GM23248 (cell line): ENCODE data around the gene METTL25B. TPM values are rescaled to one million over a fixed set of nuclear protein-coding genes. Genes with fewer than 3 reads are reported as not detected.

Experiments used
- DNase-seq: peaks from one replicate; pipeline ENCODE4 v3.0.0-alpha.2; 2015
- H2AFZ ChIP-seq: fragments of 200-600 bp; sonication (generic); 2 replicates; pipeline ENCODE4 v1.6.1; 2016; ENCODE audit warnings: antibody characterized with exemption
- H3F3A ChIP-seq: fragments of 200-600 bp; sonication (generic); 2 replicates; pipeline ENCODE4 v1.6.1; 2016; ENCODE audit warnings: mild to moderate bottlenecking, antibody characterized with exemption, mixed run types; ENCODE audit not compliant: insufficient read depth
- H3K27ac ChIP-seq: fragments of 200-600 bp; sonication (generic); 2 replicates; pipeline ENCODE4 v1.5.1; 2016; ENCODE audit warnings: mild to moderate bottlenecking
- H3K27me3 ChIP-seq: fragments of 200-600 bp; sonication (generic); replicated peaks from 2 replicates; pipeline ENCODE4 v1.6.1; 2016; ENCODE audit warnings: mild to moderate bottlenecking; ENCODE audit not compliant: insufficient read depth
- H3K36me3 ChIP-seq: fragments of 200-600 bp; sonication (generic); 2 replicates; pipeline ENCODE4 v1.6.1; 2016; ENCODE audit warnings: low read depth, mild to moderate bottlenecking
- H3K4me1 ChIP-seq: fragments of 200-600 bp; sonication (generic); 2 replicates; pipeline ENCODE4 v1.6.1; 2016; ENCODE audit warnings: mild to moderate bottlenecking; ENCODE audit not compliant: insufficient read depth
- H3K4me2 ChIP-seq: fragments of 200-600 bp; sonication (generic); one replicate; pipeline ENCODE4 v1.6.1; 2016; ENCODE audit warnings: mild to moderate bottlenecking; ENCODE audit not compliant: unreplicated experiment
- H3K4me3 ChIP-seq: fragments of 200-600 bp; sonication (generic); 2 replicates; pipeline ENCODE4 v1.5.1; 2016; ENCODE audit warnings: mild to moderate bottlenecking
- H3K79me2 ChIP-seq: fragments of 200-600 bp; sonication (generic); 2 replicates; pipeline ENCODE4 v1.6.1; 2016; ENCODE audit warnings: mild to moderate bottlenecking; ENCODE audit not compliant: insufficient read depth
- H3K9ac ChIP-seq: fragments of 200-600 bp; sonication (generic); 2 replicates; pipeline ENCODE4 v1.6.1; 2016; ENCODE audit warnings: mild to moderate bottlenecking
- H3K9me2 ChIP-seq: fragments of 200-600 bp; sonication (generic); 2 replicates; pipeline ENCODE4 v1.6.1; 2016; ENCODE audit warnings: mixed run types, mild to moderate bottlenecking, moderate library complexity; ENCODE audit not compliant: insufficient read depth
- H3K9me3 ChIP-seq: fragments of 200-600 bp; sonication (generic); one replicate; pipeline ENCODE4 v1.6.1; 2017; ENCODE audit warnings: low read depth
- H4K20me1 ChIP-seq: fragments of 200-600 bp; sonication (generic); 2 replicates; pipeline ENCODE4 v1.6.0; 2016; ENCODE audit not compliant: insufficient read depth
- EZH2 ChIP-seq: fragments of 200-600 bp; sonication (generic); IDR thresholded peaks from 2 replicates; pipeline ENCODE4 v1.6.1; 2018; ENCODE audit warnings: antibody characterized with exemption, mild to moderate bottlenecking; ENCODE audit not compliant: insufficient read depth, poor library complexity, severe bottlenecking
- EZH2phosphoT487 ChIP-seq: fragments of 200-600 bp; sonication (generic); IDR thresholded peaks from 2 replicates; pipeline ENCODE4 v1.6.1; 2018; ENCODE audit warnings: antibody characterized with exemption, moderate library complexity, mild to moderate bottlenecking, low read depth; ENCODE audit not compliant: insufficient read depth
- WGBS, 2 experiments: methylation state at CpG; one replicate each; pipeline ENCODE4 v1.1.6; 2015 to 2017; ENCODE audit warnings: low lambda C conversion rate in 2 of 2, low coverage in 1 of 2; ENCODE audit errors: missing lambda C conversion rate in 2 of 2; 5-methylcytosine and 5-hydroxymethylcytosine counted together
- in situ Hi-C: fragments of 300-500 bp; cut with MboI; formaldehyde crosslinking; loops from 2 replicates; pipeline ENCODE4 v1.15.0; 2020
- polyA plus RNA-seq: library from polyadenylated mRNA; unstranded; fragments of >200 nt; fragmentation: Nextera tagmentation; extraction: Ambion mirVana; gene quantifications from 2 replicates; pipeline ENCODE4 v1.2.1, GENCODE V29; 2016
- total RNA-seq: library from RNA; depleted of rRNA; stranded (reverse); fragments of >200 nt; shearing (Covaris generic); gene quantifications from 2 replicates; pipeline ENCODE4 v1.2.3, GENCODE V29; 2014

METTL25B gene
- total and polyA plus RNA-seq, 2 experiments from 2014 or later = 4.5 to 7.4 TPM

- in situ Hi-C loops = no loop called here
- no peaks in the 10 kb centered on the region for H3K9me2 ChIP-seq
- H3K36me3 ChIP-seq = no peaks in the 10 kb centered on the region
- peak overlapping the region; percentile 78 for H3K9ac ChIP-seq
- H3K27me3 ChIP-seq = no peaks in the 10 kb centered on the region
- H4K20me1 ChIP-seq = no peaks in the 10 kb centered on the region
- TF ChIP-seq EZH2phosphoT487 = no peak
- H3K4me3 ChIP-seq = peak overlapping the region; percentile 71
- H3K4me2 ChIP-seq = peak overlapping the region; percentile 87
- no peaks in the 10 kb centered on the region for H3K79me2 ChIP-seq
- H2AFZ ChIP-seq = peak overlapping the region; percentile 77
- no peaks in the 10 kb centered on the region for H3K9me3 ChIP-seq
- peaks cover 58% of the 10 kb centered on the region for H3K4me1 ChIP-seq
- peaks cover 26% of the 10 kb centered on the region for H3F3A ChIP-seq
- H3K27ac ChIP-seq = no peak overlapping the region
- 1% methylated on average over 20 to 29 of the region's 29 CpGs for WGBS, 2 experiments
- DNase-seq = peak; percentile 92
These were observed 23.3 kb upstream of the METTL25B start for GRCh38 chr1:156704930-156705320.

- 2% methylated on average over 34 to 42 of the region's 42 CpGs for WGBS, 2 experiments
- peaks cover 63% of the 10 kb centered on the region for H3K4me1 ChIP-seq
These were observed 22.9 kb upstream of the METTL25B start, which contains the start of gene CRABP2 for GRCh38 chr1:156705321-156705917. Gene CRABP2 (minus strand): TSS chr1:156705583. CDS start chr1:156705446, 137 bp downstream.

GRCh38 chr1:156705918-156706656, 22.2 kb upstream of the METTL25B start:
- Histone ChIP-seq H3K36me3 (no peaks in the 10 kb centered on the region), H3K4me2 (peak overlapping the region; percentile 87), H3K4me1 (peaks cover 70% of the 10 kb centered on the region), H3K9me3 (no peaks in the 10 kb centered on the region), H4K20me1 (no peaks in the 10 kb centered on the region), H3K27ac (peak overlapping the region; percentile 73), H3K27me3 (no peaks in the 10 kb centered on the region), H3K79me2 (no peaks in the 10 kb centered on the region), H3F3A (peaks cover 30% of the 10 kb centered on the region), H3K4me3 (peak overlapping the region; percentile 71), H3K9ac (peak overlapping the region; percentile 78), H3K9me2 (no peaks in the 10 kb centered on the region), H2AFZ (peak overlapping the region; percentile 77)
- TF ChIP-seq EZH2 = no peak
- TF ChIP-seq EZH2phosphoT487 = no peak
- WGBS, 2 experiments = 3% methylated on average over 32 to 45 of the region's 45 CpGs
- DNase-seq = peak; percentile 73
- in situ Hi-C loops = no loop called here

More at GRCh38 chr1:156705321-156705917, 22.9 kb upstream of the METTL25B start, which contains the start of gene CRABP2:
- Histone ChIP-seq H2AFZ (peak within 1 kb of the TSS; percentile 77), H3K27me3 (no peaks in the 10 kb centered on the region), H3K9ac (peak within 1 kb of the TSS; percentile 78), H3K9me3 (no peaks in the 10 kb centered on the region), H3F3A (peaks cover 30% of the 10 kb centered on the region), H3K4me2 (peak within 1 kb of the TSS; percentile 87), H3K79me2 (no peaks in the 10 kb centered on the region), H3K27ac (peak within 1 kb of the TSS; percentile 73), H3K36me3 (no peaks in the 10 kb centered on the region), H4K20me1 (no peaks in the 10 kb centered on the region), H3K9me2 (no peaks in the 10 kb centered on the region), H3K4me3 (peak within 1 kb of the TSS; percentile 71)
- TF ChIP-seq EZH2phosphoT487 (no peak), EZH2 (no peak)
- in situ Hi-C loops = no loop called here
- DNase-seq = peak; percentile 62

- no peaks in the 10 kb centered on the region for H3K27me3 ChIP-seq
- peak overlapping the region; percentile 78 for H3K9ac ChIP-seq
- peak overlapping the region; percentile 87 for H3K4me2 ChIP-seq
- no peaks in the 10 kb centered on the region for H3K9me2 ChIP-seq
- peaks cover 30% of the 10 kb centered on the region for H3F3A ChIP-seq
- 3 to 5% methylated on average over 12 to 24 of the region's 29 CpGs for WGBS, 2 experiments
- DNase-seq = peak; percentile 71
- H3K4me3 ChIP-seq = peak overlapping the region; percentile 71
- no peaks in the 10 kb centered on the region for H4K20me1 ChIP-seq
- H3K27ac ChIP-seq = peak overlapping the region; percentile 73
- no peaks in the 10 kb centered on the region for H3K79me2 ChIP-seq
- H3K36me3 ChIP-seq = no peaks in the 10 kb centered on the region
- H3K9me3 ChIP-seq = no peaks in the 10 kb centered on the region
- TF ChIP-seq EZH2phosphoT487 (no peak), EZH2 (no peak)
- in situ Hi-C loops = no loop called here
- peak overlapping the region; percentile 77 for H2AFZ ChIP-seq
- peaks cover 77% of the 10 kb centered on the region for H3K4me1 ChIP-seq
These were observed 21.4 kb upstream of the METTL25B start for GRCh38 chr1:156706657-156707416.
